ENCODE results near the gene FBXO31.

DNA sequence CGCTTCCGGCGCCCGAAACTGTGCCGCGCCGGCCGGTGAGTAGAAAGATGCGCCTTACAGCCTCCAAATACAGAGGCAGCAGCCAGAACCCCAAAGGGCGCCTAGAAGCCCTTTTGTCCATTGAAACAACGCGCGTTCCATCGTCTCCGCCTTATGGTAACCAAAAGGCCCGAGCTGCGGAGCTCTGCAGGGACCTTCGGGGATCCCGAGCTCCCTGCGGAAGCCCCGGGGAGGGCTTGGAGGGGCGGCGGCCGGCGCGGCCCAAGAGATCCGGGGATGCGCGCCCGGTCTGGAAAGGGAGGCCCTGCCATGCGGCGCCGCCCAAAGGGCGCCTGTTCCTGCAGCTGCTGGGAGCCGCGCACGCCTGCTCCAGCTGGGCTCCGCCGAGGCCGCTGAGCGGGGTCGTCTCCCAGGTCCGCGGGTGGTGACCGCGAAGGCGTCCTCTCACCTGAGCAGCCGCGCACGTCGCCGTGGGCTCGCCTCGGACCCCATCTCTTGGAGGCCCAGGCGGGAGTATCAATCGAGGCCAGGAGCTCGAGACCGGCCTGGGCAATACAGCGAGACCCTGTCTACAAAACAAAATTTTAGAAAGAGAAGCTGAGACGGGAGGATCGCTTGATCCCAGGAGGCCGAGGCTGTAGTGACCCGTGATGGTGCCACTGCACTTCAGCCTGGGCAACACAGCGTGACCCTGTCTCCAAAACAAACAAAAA, 742 bp upstream of the FBXO31 start:
- TF ChIP-seq EZH2 (IDR thresholded peaks at IDR 0.05; ENCODE audit: insufficient read depth, poor library complexity, severe bottlenecking) (no peak), EZH2phosphoT487 (IDR thresholded peaks at IDR 0.05; ENCODE audit: insufficient read depth, low read depth) (no peak)
